Retina (tissue), 1 donor: Measurements from ENCODE around the gene NTMT1.

Source experiments
- DNase-seq: peaks from one replicate; pipeline ENCODE4 v3.0.0-alpha.2; 2016

Gene NTMT1

GRCh38 chr9:129597355-129598088 lies 28.4 kb upstream of the NTMT1 start:
- DNase-seq: peak; percentile 74

GRCh38 chr9:129598089-129598596 lies 27.8 kb upstream of the NTMT1 start:
- no peak for DNase-seq

DNA sequence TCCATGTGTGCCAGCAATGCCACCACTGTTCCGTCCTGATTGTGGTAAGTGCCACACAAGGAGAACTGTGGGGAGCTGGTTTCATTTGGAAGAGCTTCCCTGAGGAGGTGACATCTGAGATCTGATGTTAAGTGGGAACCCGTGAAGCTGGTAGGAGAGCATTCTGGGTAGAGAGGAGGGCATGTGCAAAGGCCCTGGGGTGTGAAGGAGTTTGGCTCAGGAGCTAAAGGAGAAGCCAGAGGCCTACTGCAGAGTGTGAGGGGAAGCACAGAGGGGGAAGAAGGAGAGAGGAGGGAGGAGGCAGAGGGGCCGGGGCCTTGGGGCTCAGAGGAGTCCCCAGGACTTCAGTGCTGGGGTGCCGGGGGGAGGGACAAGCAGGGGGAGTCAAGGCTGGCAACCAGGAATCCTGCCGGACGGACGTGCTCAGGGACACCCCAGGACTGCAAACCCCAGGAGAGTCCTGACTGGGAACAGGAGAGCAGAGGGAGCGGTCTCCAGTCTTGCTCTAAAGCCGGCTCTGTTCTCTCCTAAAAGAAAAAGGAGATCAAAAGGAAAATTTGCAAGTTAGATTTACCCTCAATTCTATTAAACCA lies 24.8 kb upstream of the NTMT1 start:
- no peak for DNase-seq

GRCh38 chr9:129602598-129603415 lies 23.2 kb upstream of the NTMT1 start:
- DNase-seq: no peak

- DNase-seq: no peak
Measured at GRCh38 chr9:129604056-129604765, 21.8 kb upstream of the NTMT1 start.

DNA sequence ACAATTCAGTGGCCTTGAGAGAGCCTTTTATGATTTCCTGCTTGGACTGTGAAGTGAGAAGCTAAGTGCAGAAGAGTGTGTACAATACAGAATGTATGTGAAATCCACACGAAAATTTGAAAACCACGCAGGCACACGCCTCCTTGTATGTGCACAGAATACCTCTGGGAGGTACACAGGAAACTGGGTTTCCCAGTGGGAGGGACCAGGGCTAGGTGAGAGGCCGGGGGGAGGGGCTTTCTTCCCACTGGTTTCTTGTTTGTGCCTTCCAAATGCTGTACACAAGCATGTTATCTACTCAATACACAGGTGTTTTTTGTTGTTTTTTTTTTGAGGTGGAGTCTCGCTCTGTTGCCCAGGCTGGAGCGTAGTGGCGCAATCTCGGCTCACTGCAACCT lies 21.2 kb upstream of the NTMT1 start:
- no peak for DNase-seq

DNA sequence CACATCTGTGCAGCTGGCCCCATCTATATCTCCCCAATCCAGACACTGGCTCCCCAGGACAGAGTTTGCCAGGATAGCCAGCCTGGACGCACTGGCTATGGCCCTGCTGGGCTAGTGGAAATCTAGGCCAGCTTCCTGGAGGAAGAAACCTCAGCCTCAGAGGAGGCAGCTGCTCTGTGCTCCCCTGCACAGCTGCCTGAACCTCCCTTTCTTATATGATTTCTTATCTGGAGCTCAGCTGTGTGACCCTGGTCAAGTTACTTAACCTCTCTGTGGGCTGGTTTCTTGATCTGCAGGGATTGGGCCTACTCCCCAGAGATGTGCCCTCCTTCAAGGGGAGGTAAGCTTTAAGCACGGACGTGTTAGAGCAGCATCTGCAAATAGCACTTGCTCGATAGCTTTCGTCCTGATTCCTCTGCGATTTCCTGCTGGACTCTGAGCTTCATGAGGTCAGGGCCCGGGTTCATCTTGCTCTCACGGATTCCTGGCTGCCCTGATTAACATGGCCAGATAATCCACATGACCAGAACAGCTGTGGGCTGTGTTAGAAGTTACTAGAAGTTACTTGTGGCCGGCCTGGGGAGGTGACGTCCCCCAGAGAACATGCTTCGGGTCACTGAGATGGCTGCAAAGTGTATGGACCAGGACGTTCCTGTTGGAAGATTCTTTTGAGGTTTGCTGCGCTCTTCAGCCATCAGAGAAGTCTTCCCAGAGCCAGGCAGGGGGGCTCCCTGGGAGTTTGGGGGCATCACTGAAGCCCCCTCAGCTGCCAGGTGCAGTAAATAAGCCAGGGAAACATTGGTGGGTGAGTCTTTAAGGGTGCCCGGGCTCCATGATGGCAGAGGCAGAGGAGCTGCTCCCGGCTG lies 19.6 kb upstream of the NTMT1 start:
- no peak for DNase-seq

DNA sequence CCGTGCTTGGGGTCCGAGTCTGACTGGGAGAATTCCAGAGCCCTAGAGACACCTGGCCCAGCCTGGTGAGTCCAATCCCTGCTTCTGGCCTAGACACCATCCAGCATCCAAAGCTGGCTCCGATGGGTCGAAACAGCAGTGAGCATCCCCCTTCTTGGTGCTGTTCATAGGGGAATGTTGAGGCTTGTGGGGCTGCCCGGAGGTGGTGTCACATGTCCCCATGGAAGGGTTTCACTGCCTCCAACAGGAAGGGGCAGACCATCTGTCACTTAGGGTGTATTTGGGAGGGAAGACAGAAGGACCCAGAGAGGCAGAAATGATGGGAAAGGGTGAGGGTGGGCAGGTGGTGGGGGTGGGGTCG lies 19.0 kb upstream of the NTMT1 start:
- no peak for DNase-seq

DNA sequence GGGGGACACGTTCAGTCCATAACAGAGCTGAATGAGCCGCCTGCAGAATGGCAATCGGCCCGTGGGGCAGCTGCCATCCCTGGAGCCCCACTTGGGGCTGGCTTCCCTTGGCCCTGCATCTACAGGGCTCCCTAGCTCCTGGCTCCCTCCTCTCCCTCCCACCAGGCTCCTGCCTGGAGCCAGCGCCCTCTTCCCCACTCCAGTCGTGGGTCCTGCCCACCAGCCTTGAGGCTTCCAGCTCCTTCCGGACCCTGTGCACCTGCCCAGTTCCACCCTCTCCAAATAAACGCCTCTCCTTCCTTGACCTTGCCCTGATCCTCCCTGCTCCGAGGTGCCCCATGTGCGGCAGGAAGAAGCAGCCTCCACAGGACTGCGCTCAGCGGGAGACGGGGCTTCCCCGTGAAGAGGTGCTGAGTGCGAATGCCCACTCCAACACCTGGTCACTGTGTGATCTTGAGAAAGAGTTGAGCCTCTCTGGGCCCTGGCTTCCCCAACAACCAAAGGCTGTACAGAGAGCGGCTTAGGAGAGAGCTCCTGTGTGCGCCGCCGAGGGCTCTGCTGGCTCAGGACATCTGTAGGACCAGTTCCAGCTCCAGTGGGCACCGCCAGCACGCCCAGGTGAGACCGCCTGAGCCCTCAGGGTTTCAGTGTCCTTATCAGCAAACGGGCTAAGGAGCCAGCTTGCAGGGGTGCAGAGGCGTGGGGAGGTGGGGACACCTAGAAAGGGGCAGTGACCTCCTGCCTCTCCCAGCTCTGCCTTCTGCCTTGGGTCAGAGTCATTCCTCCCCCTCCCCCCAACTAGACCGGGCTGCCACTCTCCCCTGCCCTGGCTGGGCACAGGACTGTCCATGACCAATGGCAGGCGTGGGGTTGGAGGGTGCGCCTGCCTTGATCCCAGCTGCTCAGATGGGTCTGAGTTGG lies 17.1 kb upstream of the NTMT1 start:
- no peak for DNase-seq

GRCh38 chr9:129609486-129610212 lies 16.3 kb upstream of the NTMT1 start:
- DNase-seq: peak; percentile 73

DNA sequence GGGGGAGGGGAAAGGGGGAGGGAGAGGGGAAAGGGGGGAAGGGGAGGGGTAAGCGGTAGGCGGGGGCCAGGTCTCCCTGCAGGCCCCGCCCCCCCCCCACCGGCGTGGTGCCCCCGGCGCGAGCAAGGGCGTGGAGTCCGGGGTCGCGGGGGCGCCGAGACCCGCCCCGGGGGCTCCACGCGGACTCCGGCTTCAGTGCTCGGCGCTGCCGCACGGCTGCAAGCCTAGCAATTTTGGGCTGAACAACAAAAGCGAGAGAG lies 15.8 kb upstream of the NTMT1 start:
- no peak for DNase-seq

GRCh38 chr9:129610473-129611306 lies 15.3 kb upstream of the NTMT1 start:
- peak; percentile 85 for DNase-seq

DNA sequence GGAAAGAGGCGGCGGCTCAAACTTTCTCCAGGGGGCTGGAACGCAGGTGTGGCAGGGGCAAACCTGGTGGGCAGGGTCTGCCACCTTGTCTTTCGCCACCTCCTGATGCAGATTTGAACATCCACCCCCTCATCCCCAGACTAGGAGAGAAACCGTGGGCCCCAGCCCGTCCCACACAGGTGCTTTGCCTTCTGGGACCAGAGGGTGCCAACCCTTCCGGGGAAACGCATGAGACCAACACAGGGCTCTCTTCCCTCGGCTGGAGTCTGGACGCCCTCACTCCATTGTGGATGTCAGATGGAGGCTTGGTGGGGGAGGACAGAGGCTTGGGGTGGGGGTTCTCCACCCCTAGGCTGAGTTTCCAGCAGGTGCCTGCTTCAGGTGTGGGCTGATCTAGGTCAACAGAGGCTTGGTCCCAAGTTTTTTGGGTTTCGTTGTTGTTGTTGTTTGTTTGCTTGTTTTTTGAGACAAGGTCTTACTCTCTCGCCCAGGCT lies 14.6 kb upstream of the NTMT1 start:
- DNase-seq: no peak

DNA sequence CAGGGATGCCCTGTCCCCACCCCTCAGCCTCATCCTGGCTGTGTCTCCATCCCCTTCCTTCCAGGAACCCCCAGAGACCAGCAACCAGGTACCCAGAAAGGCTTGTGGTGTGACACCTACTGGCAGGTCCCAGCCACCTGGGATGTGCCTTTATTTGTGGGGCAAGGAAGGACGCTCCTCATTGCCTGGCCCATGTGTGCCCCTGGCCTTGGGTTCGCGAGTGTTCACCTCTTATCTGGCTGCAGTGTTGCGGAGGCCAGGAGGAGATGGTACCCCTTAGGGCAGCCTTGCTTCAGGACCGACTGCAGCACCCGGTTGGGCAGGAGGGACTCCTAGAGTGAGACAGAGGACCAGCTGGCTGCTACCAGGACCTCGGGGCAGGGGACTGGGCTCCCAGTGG lies 13.8 kb upstream of the NTMT1 start:
- DNase-seq: no peak

DNA sequence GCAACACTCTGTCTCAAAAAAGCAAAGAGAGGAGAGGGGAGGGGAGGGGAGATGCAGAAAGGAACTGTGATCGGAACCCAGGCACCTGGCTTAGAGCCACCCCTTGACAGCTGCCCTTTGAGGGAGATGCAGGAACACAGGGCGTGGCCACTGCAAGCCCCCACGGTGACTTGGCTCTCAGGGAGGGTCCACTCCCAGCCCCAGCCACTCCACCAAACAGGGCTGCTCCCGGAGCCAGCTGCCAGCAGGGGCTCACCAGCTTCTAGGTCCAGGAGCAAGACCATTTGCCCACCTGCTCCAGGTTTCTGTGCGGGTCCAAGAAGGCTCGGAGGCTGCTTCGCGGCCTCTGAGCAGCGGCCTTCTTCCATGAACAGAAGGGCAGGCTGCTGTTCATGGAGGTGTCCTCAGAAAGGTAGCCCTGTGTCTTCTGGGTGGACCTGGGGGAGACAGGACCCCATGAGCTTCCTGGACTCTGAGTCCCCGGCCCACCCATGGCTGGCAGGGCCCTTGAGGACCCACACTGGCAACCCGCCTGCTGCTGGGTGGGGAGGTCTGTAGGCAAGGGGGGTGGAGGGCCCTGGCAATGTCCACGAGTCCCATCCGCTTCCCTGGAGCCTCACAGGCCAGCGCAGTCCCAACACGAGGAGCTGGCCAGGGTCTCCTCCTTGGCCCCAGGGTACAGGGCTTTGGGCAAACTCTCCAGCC lies 13.0 kb upstream of the NTMT1 start:
- DNase-seq: no peak

GRCh38 chr9:129613520-129614175 lies 12.3 kb upstream of the NTMT1 start:
- DNase-seq: peak; percentile 85

DNA sequence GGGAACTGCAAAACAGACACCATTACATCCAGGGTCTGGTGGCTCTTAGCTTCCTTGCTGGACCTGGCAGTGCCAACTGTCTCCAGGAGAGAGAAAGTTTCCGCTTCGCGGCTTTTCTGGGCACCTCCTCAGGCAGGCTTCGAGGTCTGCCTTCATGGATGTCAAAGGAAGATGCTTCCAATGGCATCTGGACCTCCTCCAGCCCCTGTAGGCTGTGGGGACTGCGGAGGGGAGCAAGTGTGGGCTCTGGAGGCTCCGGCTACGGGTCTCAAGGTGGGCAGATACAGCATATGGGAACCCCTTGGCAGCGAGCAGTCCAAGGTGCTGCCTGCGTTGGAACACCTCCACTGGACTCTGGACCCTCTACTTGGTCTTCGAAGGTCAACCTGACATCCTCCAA lies 11.0 kb upstream of the NTMT1 start:
- DNase-seq: no peak
